Nephron progenitor cell (in vitro differentiated cells): ENCODE measurements around the gene PTRH1.

Experiments used
- DNase-seq: peaks from one replicate; pipeline ENCODE4 v3.0.0; 2021
- H3K27ac Mint-ChIP-seq: 2 replicates; pipeline ENCODE4 v1.8.0; 2021; ENCODE audit warnings: mild to moderate bottlenecking, moderate library complexity, mixed read lengths
- H3K27me3 Mint-ChIP-seq: 2 replicates; pipeline ENCODE4 v1.8.0; 2021; ENCODE audit warnings: mild to moderate bottlenecking, low read depth, mixed read lengths; ENCODE audit not compliant: poor library complexity
- H3K36me3 Mint-ChIP-seq: 2 replicates; pipeline ENCODE4 v1.8.0; 2021; ENCODE audit warnings: low read depth, mixed read lengths
- H3K4me1 Mint-ChIP-seq: 2 replicates; pipeline ENCODE4 v1.8.0; 2021; ENCODE audit warnings: mixed read lengths
- H3K4me3 Mint-ChIP-seq: 2 replicates; pipeline ENCODE4 v1.8.0; 2021; ENCODE audit warnings: mild to moderate bottlenecking, moderate library complexity, mixed read lengths
- H3K9me3 Mint-ChIP-seq: 2 replicates; pipeline ENCODE4 v1.8.0; 2021; ENCODE audit warnings: mild to moderate bottlenecking, moderate library complexity, mixed read lengths
- CTCF ChIP-seq: fragments of 200-600 bp; sonication (generic); IDR thresholded peaks from 2 replicates; pipeline ENCODE4 v1.5.0; 2021; ENCODE audit warnings: antibody characterized with exemption

The PTRH1 gene

GRCh38 chr9:127712867-127713266 is 2.6 kb downstream of the PTRH1 start:
- DNase-seq: no peak
- H3K27ac Mint-ChIP-seq: no peak overlapping the region
- H3K4me1 Mint-ChIP-seq: peaks cover 32% of the 10 kb centered on the region
- H3K27me3 Mint-ChIP-seq: peaks cover 44% of the 10 kb centered on the region
- no peaks in the 10 kb centered on the region for H3K36me3 Mint-ChIP-seq
- H3K9me3 Mint-ChIP-seq: peaks cover 7% of the 10 kb centered on the region
- no peak for TF ChIP-seq CTCF
- H3K4me3 Mint-ChIP-seq: no peak overlapping the region

- Mint-ChIP-seq H3K4me3 (no peak overlapping the region), H3K27me3 (peaks cover 44% of the 10 kb centered on the region), H3K36me3 (no peaks in the 10 kb centered on the region), H3K27ac (no peak overlapping the region), H3K4me1 (peaks cover 36% of the 10 kb centered on the region), H3K9me3 (peaks cover 7% of the 10 kb centered on the region)
- no peak for TF ChIP-seq CTCF
- DNase-seq: no peak
Observed at GRCh38 chr9:127712371-127712770, 3.1 kb downstream of the PTRH1 start.

- H3K36me3 Mint-ChIP-seq: no peaks in the 10 kb centered on the region
- TF ChIP-seq CTCF: no peak
- H3K27ac Mint-ChIP-seq: no peak overlapping the region
- H3K9me3 Mint-ChIP-seq: peaks cover 7% of the 10 kb centered on the region
- peaks cover 44% of the 10 kb centered on the region for H3K27me3 Mint-ChIP-seq
- no peak for DNase-seq
- H3K4me3 Mint-ChIP-seq: no peak overlapping the region
- H3K4me1 Mint-ChIP-seq: peaks cover 40% of the 10 kb centered on the region
Observed at GRCh38 chr9:127711831-127712274, 3.6 kb downstream of the PTRH1 start.

GRCh38 chr9:127711226-127711701 is 4.2 kb downstream of the PTRH1 start:
- Mint-ChIP-seq H3K27me3 (peaks cover 43% of the 10 kb centered on the region), H3K4me1 (peaks cover 44% of the 10 kb centered on the region), H3K4me3 (no peak overlapping the region), H3K27ac (no peak overlapping the region), H3K9me3 (peaks cover 7% of the 10 kb centered on the region), H3K36me3 (no peaks in the 10 kb centered on the region)
- DNase-seq: no peak
- TF ChIP-seq CTCF: no peak

- Mint-ChIP-seq H3K4me1 (peaks cover 44% of the 10 kb centered on the region), H3K9me3 (peaks cover 7% of the 10 kb centered on the region), H3K36me3 (no peaks in the 10 kb centered on the region), H3K27me3 (peaks cover 36% of the 10 kb centered on the region), H3K4me3 (no peak overlapping the region), H3K27ac (peak overlapping the region; percentile 99)
- no peak for DNase-seq
- no peak for TF ChIP-seq CTCF
Observed at GRCh38 chr9:127710204-127710783, 5.2 kb downstream of the PTRH1 start.

- H3K27me3 Mint-ChIP-seq: peaks cover 27% of the 10 kb centered on the region
- no peak overlapping the region for H3K27ac Mint-ChIP-seq
- no peaks in the 10 kb centered on the region for H3K36me3 Mint-ChIP-seq
- no peak for TF ChIP-seq CTCF
- peaks cover 55% of the 10 kb centered on the region for H3K4me1 Mint-ChIP-seq
- no peak overlapping the region for H3K4me3 Mint-ChIP-seq
- no peak for DNase-seq
- peaks cover 7% of the 10 kb centered on the region for H3K9me3 Mint-ChIP-seq
Observed at GRCh38 chr9:127708952-127709587, 6.4 kb downstream of the PTRH1 start.
